22Rv1 (cell line): Measurements from ENCODE around the gene NUDT8.

ENCODE experiments used
- CTCF ChIP-seq: fragments of 450-650 bp; IDR thresholded peaks from 2 replicates; pipeline ENCODE4 v1.5.1; 2017; ENCODE audit warnings: mild to moderate bottlenecking
- ZFX ChIP-seq: fragments of 450-650 bp; IDR thresholded peaks from 2 replicates; pipeline ENCODE4 v1.6.1; 2017; ENCODE audit warnings: antibody characterized with exemption, borderline replicate concordance

- TF ChIP-seq CTCF (no peak), ZFX (no peak)
Measured at GRCh38 chr11:67599149-67599548, 30.6 kb downstream of the NUDT8 start.
